Gastrocnemius medialis (tissue), 4 donors: ENCODE data around the gene EGLN1. TPM values are rescaled to one million over a fixed set of nuclear protein-coding genes. Genes with fewer than 3 reads are reported as not detected.

ENCODE experiments used
- ATAC-seq, 2 donors: fragments of 150-250 bp; one replicate each; pipeline ENCODE4 v1.9.1; 2016
- DNase-seq, 2 donors: peaks; one replicate each; pipeline ENCODE4 v3.0.0-alpha.2; 2019
- H3K27ac ChIP-seq, 4 donors: fragments of 200-600 bp; sonication (generic); 1 replicate in 1 of 4; 2 replicates in 3 of 4; pipeline ENCODE4 v1.5.1; 2016 to 2018; ENCODE audit warnings: mild to moderate bottlenecking in 2 of 4, moderate library complexity in 1 of 4
- H3K27me3 ChIP-seq, 3 donors: fragments of 200-600 bp; sonication (generic) in 2 of 3; 1 replicate in 1 of 3; 2 replicates in 2 of 3; pipeline versions ENCODE4 v1.5.1 to v1.6.0; 2016 to 2019; ENCODE audit warnings: mild to moderate bottlenecking in 1 of 3, moderate library complexity in 1 of 3
- H3K36me3 ChIP-seq, 2 donors: fragments of 200-600 bp; sonication (generic) in 1 of 2; one replicate each; pipeline ENCODE4 v1.5.1; 2017 to 2018
- H3K4me1 ChIP-seq, 2 donors: fragments of 200-600 bp; sonication (generic) in 1 of 2; one replicate each; pipeline ENCODE4 v1.5.1; 2016 to 2017; ENCODE audit warnings: mild to moderate bottlenecking in 2 of 2
- H3K4me3 ChIP-seq, 4 donors: fragments of 200-600 bp; sonication (generic) in 3 of 4; 1 replicate in 1 of 4; 2 replicates in 3 of 4; pipeline ENCODE4 v1.5.1; 2016 to 2019; ENCODE audit warnings: mild to moderate bottlenecking in 2 of 4
- H3K9me3 ChIP-seq, 3 donors: fragments of 200-600 bp; sonication (generic) in 2 of 3; 1 replicate in 1 of 3; 2 replicates in 2 of 3; pipeline ENCODE4 v1.5.1; 2016 to 2019
- POLR2A ChIP-seq, 2 donors: fragments of 450-650 bp; IDR thresholded peaks; one replicate each; pipeline ENCODE4 v1.6.1; 2017; ENCODE audit warnings: antibody characterized with exemption in 2 of 2, mild to moderate bottlenecking in 2 of 2, moderate library complexity in 2 of 2
- in situ Hi-C, 4 donors: fragments of 200-750 bp; cut with MboI; loops; one replicate each; pipeline versions ENCODE4 v1.15.0 to v1.8.0; 2017; ENCODE audit warnings: low sequenced_read_pairs in 4 of 4
- intact Hi-C: fragments of 100-400 bp; cut with DNase I; formaldehyde crosslinking; loops from one replicate; pipeline ENCODE4 v1.15.1; 2023; ENCODE audit warnings: low total_unique reads
- total RNA-seq, 4 donors: library from RNA; depleted of rRNA; stranded (reverse); fragments of >200 nt; gene quantifications; one replicate each; pipeline versions ENCODE4 v1.1.0 to v1.2.3, GENCODE V29; 2016
- TF ChIP-seq, protein P1 (sequence below), 5 experiments: fragments of 450-650 bp in 3 of 5; fragments of 200-600 bp in 2 of 5; sonication (generic) in 2 of 5; IDR thresholded peaks in 4 of 5; conservative IDR thresholded peaks in 1 of 5; 1 replicate in 4 of 5; 2 replicates in 1 of 5; pipeline ENCODE4 v1.5.1; 2016 to 2019; ENCODE audit warnings: antibody characterized with exemption in 5 of 5, mild to moderate bottlenecking in 3 of 5, moderate library complexity in 3 of 5

EGLN1 gene
- total RNA-seq, 4 donors from 2014 or later, result 500 to 862 (median 706) TPM

- Histone ChIP-seq H3K36me3 (peaks cover 0 to 20% of the 10 kb centered on the region in 2 donors), H3K9me3 (no peaks in the 10 kb centered on the region), H3K4me1 (peaks cover 63 to 71% of the 10 kb centered on the region in 2 donors), H3K4me3 (no peak overlapping the region), H3K27ac (peak overlapping the region; percentile 82 to 89 (median 89)), H3K27me3 (no peaks in the 10 kb centered on the region)
- intact Hi-C loops (no loop called here), in situ Hi-C loops (no loop called here)
- DNase-seq (no peak), ATAC-seq (peak in 1 of 2 donors; percentile 43)
- TF ChIP-seq, protein P1, sequence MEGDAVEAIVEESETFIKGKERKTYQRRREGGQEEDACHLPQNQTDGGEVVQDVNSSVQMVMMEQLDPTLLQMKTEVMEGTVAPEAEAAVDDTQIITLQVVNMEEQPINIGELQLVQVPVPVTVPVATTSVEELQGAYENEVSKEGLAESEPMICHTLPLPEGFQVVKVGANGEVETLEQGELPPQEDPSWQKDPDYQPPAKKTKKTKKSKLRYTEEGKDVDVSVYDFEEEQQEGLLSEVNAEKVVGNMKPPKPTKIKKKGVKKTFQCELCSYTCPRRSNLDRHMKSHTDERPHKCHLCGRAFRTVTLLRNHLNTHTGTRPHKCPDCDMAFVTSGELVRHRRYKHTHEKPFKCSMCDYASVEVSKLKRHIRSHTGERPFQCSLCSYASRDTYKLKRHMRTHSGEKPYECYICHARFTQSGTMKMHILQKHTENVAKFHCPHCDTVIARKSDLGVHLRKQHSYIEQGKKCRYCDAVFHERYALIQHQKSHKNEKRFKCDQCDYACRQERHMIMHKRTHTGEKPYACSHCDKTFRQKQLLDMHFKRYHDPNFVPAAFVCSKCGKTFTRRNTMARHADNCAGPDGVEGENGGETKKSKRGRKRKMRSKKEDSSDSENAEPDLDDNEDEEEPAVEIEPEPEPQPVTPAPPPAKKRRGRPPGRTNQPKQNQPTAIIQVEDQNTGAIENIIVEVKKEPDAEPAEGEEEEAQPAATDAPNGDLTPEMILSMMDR (IDR thresholded peaks at IDR 0.05 in 4 of 5, conservative IDR thresholded peaks at IDR 0.05 in 1 of 5), result no peak
- TF ChIP-seq POLR2A (IDR thresholded peaks at IDR 0.05), result no peak
Observed at GRCh38 chr1:231376101-231376500, 46.0 kb downstream of the EGLN1 start.

DNA sequence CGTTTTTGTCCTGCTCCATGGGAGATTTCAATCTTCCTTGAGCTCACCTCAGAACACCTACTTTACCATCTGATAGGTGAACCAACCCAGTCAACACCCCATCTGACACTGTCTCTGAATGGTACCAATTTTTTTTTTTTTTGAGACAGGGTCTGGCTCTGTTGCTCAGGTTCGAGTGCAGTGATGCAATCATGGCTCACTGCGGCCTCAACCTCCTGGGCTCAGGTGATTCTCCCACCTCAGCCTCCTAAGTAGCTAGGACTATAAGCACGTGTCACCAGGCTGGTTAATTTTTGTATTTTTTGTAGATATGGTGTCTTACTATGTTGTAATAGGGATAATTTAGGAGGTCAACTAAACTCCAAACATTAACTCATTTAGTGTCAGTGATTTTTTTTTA, 47.7 kb downstream of the EGLN1 start:
- ATAC-seq (no peak), DNase-seq (no peak)
- H3K27me3 ChIP-seq, result no peaks in the 10 kb centered on the region
- no peak overlapping the region for H3K4me3 ChIP-seq
- intact Hi-C loops (no loop called here), in situ Hi-C loops (no loop called here)
- peak overlapping the region; percentile 25 to 89 (median 89) for H3K27ac ChIP-seq
- no peaks in the 10 kb centered on the region for H3K9me3 ChIP-seq
- TF ChIP-seq POLR2A (IDR thresholded peaks at IDR 0.05), result no peak
- TF ChIP-seq, protein P1 (IDR thresholded peaks at IDR 0.05 in 4 of 5, conservative IDR thresholded peaks at IDR 0.05 in 1 of 5), result no peak
- peaks cover 49 to 61% of the 10 kb centered on the region in 2 donors for H3K4me1 ChIP-seq
- H3K36me3 ChIP-seq, result peaks cover 0 to 37% of the 10 kb centered on the region in 2 donors

GRCh38 chr1:231372501-231372900, 49.6 kb downstream of the EGLN1 start:
- in situ Hi-C loops, result no loop called here
- H3K36me3 ChIP-seq, result peaks cover 0 to 55% of the 10 kb centered on the region in 2 donors

GRCh38 chr1:231369282-231369681, 52.8 kb downstream of the EGLN1 start:
- H3K27ac ChIP-seq, result peak overlapping the region; percentile 23 to 62 (median 42)
- H3K36me3 ChIP-seq, result peaks cover 0 to 87% of the 10 kb centered on the region in 2 donors
- in situ Hi-C loops (loop anchor here in 1 of 4 donors (10.0 kb wide), 1 partner anchor 46 kb away; no protein-coding TSS in a partner anchor), intact Hi-C loops (no loop called here)
- DNase-seq (no peak), ATAC-seq (no peak)
- no peaks in the 10 kb centered on the region for H3K9me3 ChIP-seq
- H3K4me1 ChIP-seq, result peaks cover 7 to 15% of the 10 kb centered on the region in 2 donors
- no peaks in the 10 kb centered on the region for H3K27me3 ChIP-seq
- H3K4me3 ChIP-seq, result no peak overlapping the region
- TF ChIP-seq, protein P1 (IDR thresholded peaks at IDR 0.05 in 4 of 5, conservative IDR thresholded peaks at IDR 0.05 in 1 of 5), result no peak
- TF ChIP-seq POLR2A (IDR thresholded peaks at IDR 0.05), result no peak

More at GRCh38 chr1:231372501-231372900, 49.6 kb downstream of the EGLN1 start:
- Histone ChIP-seq H3K4me1 (peaks cover 30 to 42% of the 10 kb centered on the region in 2 donors), H3K4me3 (no peak overlapping the region), H3K27ac (peak overlapping the region; percentile 34 to 89 (median 76)), H3K27me3 (no peaks in the 10 kb centered on the region), H3K9me3 (no peaks in the 10 kb centered on the region)
- no peak for TF ChIP-seq POLR2A (IDR thresholded peaks at IDR 0.05)
- TF ChIP-seq, protein P1 (IDR thresholded peaks at IDR 0.05 in 4 of 5, conservative IDR thresholded peaks at IDR 0.05 in 1 of 5), result no peak
- intact Hi-C loops, result no loop called here
- DNase-seq (no peak), ATAC-seq (no peak)

DNA sequence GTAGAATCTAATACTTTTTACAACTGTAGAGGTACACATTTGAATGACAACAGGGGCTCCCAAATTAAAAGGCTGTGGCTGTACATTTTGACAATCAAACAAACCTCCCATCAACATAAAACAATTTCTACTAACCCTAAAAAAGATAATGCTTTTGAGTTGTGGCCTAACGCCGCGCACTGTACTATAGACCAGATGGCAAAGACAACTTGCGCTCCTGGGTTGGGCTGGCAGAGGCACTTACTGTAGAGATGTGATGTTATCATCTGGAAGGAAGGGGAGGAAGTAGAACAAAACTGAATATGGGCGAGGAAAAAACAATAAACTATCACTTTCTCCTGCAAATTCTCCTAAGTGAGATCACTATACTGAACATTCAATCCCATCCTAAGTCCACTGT, 57.9 kb downstream of the EGLN1 start:
- ATAC-seq, result no peak
- H3K27ac ChIP-seq, result peak overlapping the region; percentile 19 to 84 (median 52)

More for the DNA sequence above, 57.9 kb downstream of the EGLN1 start:
- intact Hi-C loops, result no loop called here
- DNase-seq, result no peak
- no peaks in the 10 kb centered on the region for H3K9me3 ChIP-seq
- H3K27me3 ChIP-seq, result no peaks in the 10 kb centered on the region
- H3K36me3 ChIP-seq, result peaks cover 0 to 72% of the 10 kb centered on the region in 2 donors
- TF ChIP-seq POLR2A (IDR thresholded peaks at IDR 0.05), result no peak
- TF ChIP-seq, protein P1 (IDR thresholded peaks at IDR 0.05 in 4 of 5, conservative IDR thresholded peaks at IDR 0.05 in 1 of 5), result no peak
- H3K4me1 ChIP-seq, result peaks cover 19 to 37% of the 10 kb centered on the region in 2 donors
- no peak overlapping the region for H3K4me3 ChIP-seq
- in situ Hi-C loops, result loop anchor here in 2 of 4 donors (5.0 to 10.0 kb wide), 2 partner anchors 51 to 223 kb away; no protein-coding TSS in a partner anchor
